IPS-20b (cell line): ENCODE measurements around the gene AGXT.

Experiments used
- H3K27ac ChIP-seq: one replicate; pipeline ENCODE4 v1.5.1; 2013; ENCODE audit warnings: low read length
- H3K27me3 ChIP-seq: 2 replicates; pipeline ENCODE4 v1.6.1; 2013; ENCODE audit warnings: mild to moderate bottlenecking, low read length, inconsistent platforms; ENCODE audit not compliant: insufficient read depth
- H3K36me3 ChIP-seq: 2 replicates; pipeline ENCODE4 v1.6.1; 2013; ENCODE audit warnings: low read depth, mild to moderate bottlenecking, inconsistent platforms, low read length, moderate library complexity; ENCODE audit not compliant: insufficient read depth
- H3K4me1 ChIP-seq: 2 replicates; pipeline ENCODE4 v1.6.1; 2013; ENCODE audit warnings: mild to moderate bottlenecking, control low read depth, inconsistent platforms, low read length, moderate library complexity; ENCODE audit not compliant: insufficient read depth
- H3K4me3 ChIP-seq: 2 replicates; pipeline ENCODE4 v1.5.1; 2013; ENCODE audit warnings: mild to moderate bottlenecking, low read length, inconsistent platforms
- H3K9ac ChIP-seq: 2 replicates; pipeline ENCODE4 v1.6.1; 2013; ENCODE audit warnings: low read depth, mild to moderate bottlenecking, inconsistent platforms, low read length, moderate library complexity
- H3K9me3 ChIP-seq: 2 replicates; pipeline ENCODE4 v1.6.1; 2013; ENCODE audit warnings: mild to moderate bottlenecking, low read depth, low read length, inconsistent platforms; ENCODE audit not compliant: insufficient read depth

AGXT gene

GRCh38 chr2:240873805-240874714 lies 5.4 kb downstream of the AGXT start:
- no peak overlapping the region for H3K27ac ChIP-seq
- no peak overlapping the region for H3K9ac ChIP-seq
- no peaks in the 10 kb centered on the region for H3K27me3 ChIP-seq

GRCh38 chr2:240874715-240875227 lies 6.1 kb downstream of the AGXT start:
- no peak overlapping the region for H3K4me3 ChIP-seq
- no peaks in the 10 kb centered on the region for H3K36me3 ChIP-seq
- no peaks in the 10 kb centered on the region for H3K9me3 ChIP-seq
- H3K9ac ChIP-seq, result no peak overlapping the region
- H3K27ac ChIP-seq, result no peak overlapping the region
- H3K4me1 ChIP-seq, result no peaks in the 10 kb centered on the region
- no peaks in the 10 kb centered on the region for H3K27me3 ChIP-seq

More at GRCh38 chr2:240873805-240874714, 5.4 kb downstream of the AGXT start:
- Histone ChIP-seq H3K9me3 (no peaks in the 10 kb centered on the region), H3K36me3 (no peaks in the 10 kb centered on the region), H3K4me3 (no peak overlapping the region), H3K4me1 (no peaks in the 10 kb centered on the region)

GRCh38 chr2:240875228-240876034 lies 6.8 kb downstream of the AGXT start:
- Histone ChIP-seq H3K9me3 (no peaks in the 10 kb centered on the region), H3K27ac (no peak overlapping the region), H3K9ac (no peak overlapping the region), H3K4me1 (no peaks in the 10 kb centered on the region), H3K27me3 (no peaks in the 10 kb centered on the region), H3K4me3 (no peak overlapping the region), H3K36me3 (no peaks in the 10 kb centered on the region)

- no peaks in the 10 kb centered on the region for H3K4me1 ChIP-seq
- H3K9me3 ChIP-seq, result no peaks in the 10 kb centered on the region
- no peaks in the 10 kb centered on the region for H3K27me3 ChIP-seq
- H3K36me3 ChIP-seq, result no peaks in the 10 kb centered on the region
- no peak overlapping the region for H3K9ac ChIP-seq
- H3K4me3 ChIP-seq, result no peak overlapping the region
- H3K27ac ChIP-seq, result no peak overlapping the region
Observed at GRCh38 chr2:240876035-240876474, 7.4 kb downstream of the AGXT start.

- Histone ChIP-seq H3K9me3 (no peaks in the 10 kb centered on the region), H3K27me3 (no peaks in the 10 kb centered on the region), H3K36me3 (no peaks in the 10 kb centered on the region), H3K4me3 (no peak overlapping the region), H3K9ac (no peak overlapping the region), H3K27ac (no peak overlapping the region), H3K4me1 (no peaks in the 10 kb centered on the region)
Observed at GRCh38 chr2:240876475-240877251, 8.0 kb downstream of the AGXT start.

- no peaks in the 10 kb centered on the region for H3K27me3 ChIP-seq
- no peaks in the 10 kb centered on the region for H3K9me3 ChIP-seq
- H3K4me1 ChIP-seq, result no peaks in the 10 kb centered on the region
- H3K36me3 ChIP-seq, result no peaks in the 10 kb centered on the region
- no peak overlapping the region for H3K27ac ChIP-seq
- no peak overlapping the region for H3K4me3 ChIP-seq
- no peak overlapping the region for H3K9ac ChIP-seq
Observed at GRCh38 chr2:240877460-240878340, 9.1 kb downstream of the AGXT start.

GRCh38 chr2:240878341-240878936 lies 9.8 kb downstream of the AGXT start:
- Histone ChIP-seq H3K9me3 (no peaks in the 10 kb centered on the region), H3K36me3 (no peaks in the 10 kb centered on the region), H3K4me3 (no peak overlapping the region), H3K4me1 (no peaks in the 10 kb centered on the region), H3K27me3 (no peaks in the 10 kb centered on the region), H3K27ac (no peak overlapping the region), H3K9ac (no peak overlapping the region)

- Histone ChIP-seq H3K9me3 (no peaks in the 10 kb centered on the region), H3K27me3 (no peaks in the 10 kb centered on the region), H3K4me1 (no peaks in the 10 kb centered on the region), H3K27ac (no peak overlapping the region), H3K4me3 (no peak overlapping the region), H3K9ac (no peak overlapping the region), H3K36me3 (no peaks in the 10 kb centered on the region)
Observed at GRCh38 chr2:240879105-240879504, 10.5 kb downstream of the AGXT start.

GRCh38 chr2:240881913-240882312 lies 13.3 kb downstream of the AGXT start:
- Histone ChIP-seq H3K9me3 (no peaks in the 10 kb centered on the region), H3K9ac (no peak overlapping the region), H3K27me3 (no peaks in the 10 kb centered on the region), H3K36me3 (no peaks in the 10 kb centered on the region), H3K4me1 (no peaks in the 10 kb centered on the region), H3K4me3 (no peak overlapping the region), H3K27ac (no peak overlapping the region)

- Histone ChIP-seq H3K9me3 (no peaks in the 10 kb centered on the region), H3K4me3 (no peak overlapping the region), H3K27me3 (no peaks in the 10 kb centered on the region), H3K27ac (no peak overlapping the region), H3K36me3 (no peaks in the 10 kb centered on the region), H3K9ac (no peak overlapping the region), H3K4me1 (no peaks in the 10 kb centered on the region)
Observed at GRCh38 chr2:240884221-240884620, 15.6 kb downstream of the AGXT start.
